ENCODE results near the gene EXD3.

The EXD3 gene

Small RNA genes lying within 50 kb of the gene (microRNA-seq; reads per million reads assigned to microRNA genes)
- gene MIR7114 = 1.2 reads per million

Data from HL-60 (cell line).